ENCODE results near the gene CDH13. TPM values are rescaled to one million over a fixed set of nuclear protein-coding genes. Genes with fewer than 3 reads are reported as not detected.

The CDH13 gene
- total and polyA plus RNA-seq, 2 of the 8 experiments (the other 6 are each of a cell fraction or from before 2014, with no cell fraction given): 2.3 to 2.4 TPM

- TF ChIP-seq NRF1 (IDR thresholded peaks at IDR 0.05; ENCODE audit: low read depth, low read length): no peak
- TF ChIP-seq CEBPB (IDR thresholded peaks at IDR 0.05; ENCODE audit: low read depth, low read length): no peak
These were observed 375.9 kb downstream of the CDH13 start (continued) for GRCh38 chr16:83002351-83003334.
